ENCODE measurements around the gene ADAM17.
"Not testable (repeated sequence)": the region's sequence is repeated elsewhere in the genome, so short reads cannot be mapped to it uniquely, and the experiment has no call there.

Gene ADAM17

GRCh38 chr2:9555297-9556120, at the start of gene ADAM17:
ADAM17 (minus strand) TSS chr2:9555830; CDS start chr2:9555605, 225 bp downstream.
- DNase-seq, result peak; percentile 83 to 90

- no peak for DNase-seq
These were observed 46.8 kb upstream of the ADAM17 start for GRCh38 chr2:9602412-9602811.

GRCh38 chr2:9601397-9601796, 45.8 kb upstream of the ADAM17 start:
- DNase-seq, result no peak

GRCh38 chr2:9599430-9599829, 43.8 kb upstream of the ADAM17 start:
- no peak for DNase-seq

- DNase-seq, result no peak
These were observed 41.1 kb upstream of the ADAM17 start for GRCh38 chr2:9596621-9597311.

GRCh38 chr2:9595746-9596145, 40.1 kb upstream of the ADAM17 start:
- DNase-seq, result no peak

GRCh38 chr2:9595256-9595655, 39.6 kb upstream of the ADAM17 start:
- DNase-seq, result not testable (repeated sequence)

GRCh38 chr2:9594366-9595054, 38.9 kb upstream of the ADAM17 start:
- DNase-seq, result no peak

GRCh38 chr2:9593925-9594324, 38.3 kb upstream of the ADAM17 start:
- no peak for DNase-seq

GRCh38 chr2:9592699-9593098, 37.1 kb upstream of the ADAM17 start:
- no peak for DNase-seq

GRCh38 chr2:9590641-9591040, 35.0 kb upstream of the ADAM17 start:
- DNase-seq, result no peak

- no peak for DNase-seq
These were observed 30.8 kb upstream of the ADAM17 start for GRCh38 chr2:9586465-9586864.

- DNase-seq, result no peak
These were observed 29.9 kb upstream of the ADAM17 start for GRCh38 chr2:9585486-9585885.

GRCh38 chr2:9584902-9585301, 29.3 kb upstream of the ADAM17 start:
- DNase-seq, result not testable (repeated sequence)

GRCh38 chr2:9582624-9583023, 27.0 kb upstream of the ADAM17 start:
- DNase-seq, result no peak

GRCh38 chr2:9578467-9579235, 23.0 kb upstream of the ADAM17 start:
- no peak for DNase-seq

GRCh38 chr2:9574331-9574730, 18.7 kb upstream of the ADAM17 start:
- no peak for DNase-seq

- DNase-seq, result no peak
These were observed 18.2 kb upstream of the ADAM17 start for GRCh38 chr2:9573840-9574239.

- no peak for DNase-seq
These were observed 17.5 kb upstream of the ADAM17 start for GRCh38 chr2:9573013-9573720.

- DNase-seq, result no peak
These were observed 14.8 kb upstream of the ADAM17 start for GRCh38 chr2:9570182-9571060.
